Neural progenitor cell (in vitro differentiated cells): ENCODE data around the gene ARHGAP21. TPM values are rescaled to one million over a fixed set of nuclear protein-coding genes. Genes with fewer than 3 reads are reported as not detected.
"Not testable (repeated sequence)": the region's sequence is repeated elsewhere in the genome, so short reads cannot be mapped to it uniquely, and the experiment has no call there.

Experiments used
- DNase-seq: peaks from one replicate; pipeline ENCODE4 v3.0.0-alpha.2; 2016; ENCODE audit warnings: low spot score
- H2AFZ ChIP-seq: fragments of 200-600 bp; sonication (generic); replicated peaks from 2 replicates; pipeline ENCODE4 v1.6.1; 2016; ENCODE audit warnings: antibody characterized with exemption
- H3F3A ChIP-seq: fragments of 200-600 bp; sonication (generic); 2 replicates; pipeline ENCODE4 v1.6.1; 2016; ENCODE audit warnings: antibody characterized with exemption, low read depth
- H3K27ac ChIP-seq: fragments of 200-600 bp; sonication (generic); 2 replicates; pipeline ENCODE4 v1.5.1; 2016; ENCODE audit warnings: mild to moderate bottlenecking
- H3K27me3 ChIP-seq: fragments of 200-600 bp; sonication (generic); 2 replicates; pipeline ENCODE4 v1.6.1; 2016; ENCODE audit warnings: mild to moderate bottlenecking, moderate library complexity
- H3K36me3 ChIP-seq: fragments of 200-600 bp; sonication (generic); 2 replicates; pipeline ENCODE4 v1.5.1; 2016
- H3K4me1 ChIP-seq: fragments of 200-600 bp; sonication (generic); 2 replicates; pipeline ENCODE4 v1.6.1; 2016; ENCODE audit warnings: mixed run types
- H3K4me2 ChIP-seq: fragments of 200-600 bp; sonication (generic); 2 replicates; pipeline ENCODE4 v1.6.1; 2016
- H3K4me3 ChIP-seq: fragments of 200-600 bp; sonication (generic); 2 replicates; pipeline ENCODE4 v1.5.1; 2016
- H3K79me2 ChIP-seq: fragments of 200-600 bp; sonication (generic); 2 replicates; pipeline ENCODE4 v1.6.1; 2016; ENCODE audit warnings: low read depth
- H3K9ac ChIP-seq: fragments of 200-600 bp; sonication (generic); 2 replicates; pipeline ENCODE4 v1.6.1; 2016
- H3K9me3 ChIP-seq: fragments of 200-600 bp; sonication (generic); 2 replicates; pipeline ENCODE4 v1.5.1; 2016; ENCODE audit warnings: low read depth
- H4K20me1 ChIP-seq: fragments of 200-600 bp; sonication (generic); 2 replicates; pipeline ENCODE4 v1.6.1; 2016; ENCODE audit warnings: low read depth
- H3K27ac Mint-ChIP-seq: 3 replicates; pipeline ENCODE4 v1.8.0; 2021; ENCODE audit warnings: mixed read lengths
- H3K27me3 Mint-ChIP-seq: 2 replicates; pipeline ENCODE4 v1.8.0; 2022; ENCODE audit warnings: low read depth, mild to moderate bottlenecking, inconsistent platforms, moderate library complexity, mixed read lengths; ENCODE audit not compliant: insufficient read depth
- H3K36me3 Mint-ChIP-seq: 3 replicates; pipeline ENCODE4 v1.8.0; 2021; ENCODE audit warnings: mixed read lengths
- H3K4me1 Mint-ChIP-seq: 3 replicates; pipeline ENCODE4 v1.8.0; 2021; ENCODE audit warnings: mixed read lengths
- H3K4me3 Mint-ChIP-seq: 3 replicates; pipeline ENCODE4 v1.8.0; 2021; ENCODE audit warnings: mild to moderate bottlenecking, moderate library complexity, mixed read lengths
- H3K9me3 Mint-ChIP-seq: 3 replicates; pipeline ENCODE4 v1.8.0; 2020; ENCODE audit warnings: mixed read lengths
- EZH2 ChIP-seq: fragments of 200-600 bp; sonication (generic); IDR thresholded peaks from 2 replicates; pipeline ENCODE4 v1.6.1; 2017; ENCODE audit warnings: antibody characterized with exemption, mild to moderate bottlenecking, moderate library complexity
- EZH2phosphoT487 ChIP-seq: fragments of 200-600 bp; sonication (generic); IDR thresholded peaks from 2 replicates; pipeline ENCODE4 v1.6.1; 2017; ENCODE audit warnings: antibody characterized with exemption
- total RNA-seq: library from RNA; depleted of rRNA; stranded (reverse); fragments of >200 nt; gene quantifications from 2 replicates; pipeline ENCODE4 v1.2.3, GENCODE V29; 2015; ENCODE audit warnings: low replicate concordance
- TF ChIP-seq, protein P1 (sequence below): fragments of 200-600 bp; sonication (generic); IDR thresholded peaks from 2 replicates; pipeline ENCODE4 v1.5.1; 2017; ENCODE audit warnings: antibody characterized with exemption, mild to moderate bottlenecking

ARHGAP21 gene
- total RNA-seq, 1 donor from 2014 or later = 65.7 TPM

DNA sequence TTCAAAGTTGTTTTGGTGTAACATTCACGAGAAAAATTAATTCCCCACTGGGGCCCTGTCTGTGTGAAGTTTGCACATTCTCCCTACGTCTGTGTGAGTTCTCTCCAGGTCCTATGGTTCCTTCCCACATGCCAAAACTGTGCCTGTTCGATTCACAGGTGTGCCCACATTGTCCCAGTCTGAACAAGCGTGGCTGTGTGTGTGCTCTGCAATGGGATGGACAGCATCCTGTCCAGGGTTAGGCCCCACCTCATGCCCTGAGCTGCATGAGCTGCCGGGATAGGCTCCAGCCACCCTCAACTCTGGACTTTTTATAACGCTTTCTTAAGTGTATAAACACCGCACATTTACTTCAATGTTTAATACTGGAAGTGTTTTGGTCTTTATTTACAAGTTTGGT is 55.4 kb downstream of the ARHGAP21 start:
- H3K9ac ChIP-seq = no peak overlapping the region
- Mint-ChIP-seq H3K27me3 (peaks cover 3% of the 10 kb centered on the region), H3K36me3 (peaks cover 32% of the 10 kb centered on the region), H3K9me3 (peaks cover 5% of the 10 kb centered on the region), H3K4me3 (no peak overlapping the region), H3K4me1 (no peaks in the 10 kb centered on the region), H3K27ac (no peak overlapping the region)
- H3K27me3 ChIP-seq = no peaks in the 10 kb centered on the region
- no peak for TF ChIP-seq EZH2
- TF ChIP-seq, protein P1, sequence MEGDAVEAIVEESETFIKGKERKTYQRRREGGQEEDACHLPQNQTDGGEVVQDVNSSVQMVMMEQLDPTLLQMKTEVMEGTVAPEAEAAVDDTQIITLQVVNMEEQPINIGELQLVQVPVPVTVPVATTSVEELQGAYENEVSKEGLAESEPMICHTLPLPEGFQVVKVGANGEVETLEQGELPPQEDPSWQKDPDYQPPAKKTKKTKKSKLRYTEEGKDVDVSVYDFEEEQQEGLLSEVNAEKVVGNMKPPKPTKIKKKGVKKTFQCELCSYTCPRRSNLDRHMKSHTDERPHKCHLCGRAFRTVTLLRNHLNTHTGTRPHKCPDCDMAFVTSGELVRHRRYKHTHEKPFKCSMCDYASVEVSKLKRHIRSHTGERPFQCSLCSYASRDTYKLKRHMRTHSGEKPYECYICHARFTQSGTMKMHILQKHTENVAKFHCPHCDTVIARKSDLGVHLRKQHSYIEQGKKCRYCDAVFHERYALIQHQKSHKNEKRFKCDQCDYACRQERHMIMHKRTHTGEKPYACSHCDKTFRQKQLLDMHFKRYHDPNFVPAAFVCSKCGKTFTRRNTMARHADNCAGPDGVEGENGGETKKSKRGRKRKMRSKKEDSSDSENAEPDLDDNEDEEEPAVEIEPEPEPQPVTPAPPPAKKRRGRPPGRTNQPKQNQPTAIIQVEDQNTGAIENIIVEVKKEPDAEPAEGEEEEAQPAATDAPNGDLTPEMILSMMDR = no peak
- no peak for TF ChIP-seq EZH2phosphoT487
- H3K9me3 ChIP-seq = no peaks in the 10 kb centered on the region
- DNase-seq = no peak
- H3K4me2 ChIP-seq = no peak overlapping the region
- no peaks in the 10 kb centered on the region for H4K20me1 ChIP-seq
- H3K36me3 ChIP-seq = no peaks in the 10 kb centered on the region
- peaks cover 15% of the 10 kb centered on the region for H3K79me2 ChIP-seq
- no peak overlapping the region for H3K4me3 ChIP-seq
- H3K27ac ChIP-seq = no peak overlapping the region
- H3K4me1 ChIP-seq = no peaks in the 10 kb centered on the region
- no peaks in the 10 kb centered on the region for H3F3A ChIP-seq
- H2AFZ ChIP-seq = no peak overlapping the region

DNA sequence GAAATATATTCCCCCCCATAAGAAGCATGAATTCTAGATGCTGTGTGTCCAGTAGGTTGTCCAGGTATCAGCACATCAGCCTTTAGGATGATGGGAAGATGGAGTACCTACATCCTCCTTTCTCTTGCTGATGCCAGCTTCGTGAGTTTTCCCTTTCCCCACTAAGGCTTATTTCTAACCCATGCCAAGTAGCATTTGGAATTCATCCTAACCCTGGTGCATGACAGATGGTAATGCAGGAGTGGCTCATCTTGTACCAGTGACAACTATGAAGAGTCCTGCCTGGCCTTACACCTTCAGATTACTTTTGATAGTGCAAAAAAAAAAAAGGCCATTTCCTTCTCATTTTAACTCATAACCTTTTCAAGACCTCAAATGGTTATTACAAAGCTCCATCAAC is 58.7 kb downstream of the ARHGAP21 start:
- peaks cover under 1% of the 10 kb centered on the region for H3K9me3 Mint-ChIP-seq
- H3K79me2 ChIP-seq = no peaks in the 10 kb centered on the region

DNA sequence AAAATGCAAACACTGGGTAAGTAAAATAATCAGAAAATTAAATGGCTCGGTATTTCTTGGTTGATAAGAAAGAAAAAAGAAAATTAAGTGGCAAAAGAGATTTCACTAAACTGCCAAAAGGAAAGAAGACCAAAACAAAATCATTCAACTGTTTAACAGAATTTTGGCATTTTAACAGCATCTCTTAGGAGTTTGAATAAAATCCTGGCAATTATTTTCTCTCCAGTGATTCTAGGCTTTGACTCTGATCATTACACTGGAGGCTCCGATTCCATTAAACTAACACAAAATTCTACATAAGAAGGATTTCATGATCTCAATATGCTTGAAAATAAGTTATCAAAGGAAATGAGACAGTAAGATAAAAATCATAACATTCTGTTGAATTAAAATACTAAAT is 62.3 kb downstream of the ARHGAP21 start:
- H3K27me3 ChIP-seq = no peaks in the 10 kb centered on the region
- H3K36me3 ChIP-seq = no peaks in the 10 kb centered on the region
- H3K4me1 Mint-ChIP-seq = no peaks in the 10 kb centered on the region
- no peak overlapping the region for H3K27ac Mint-ChIP-seq
- DNase-seq = no peak
- peaks cover 37% of the 10 kb centered on the region for H3K36me3 Mint-ChIP-seq
- TF ChIP-seq, protein P1 = no peak
- no peak for TF ChIP-seq EZH2phosphoT487
- TF ChIP-seq EZH2 = no peak
- H3K9me3 Mint-ChIP-seq = peaks cover 15% of the 10 kb centered on the region
- no peak overlapping the region for H3K4me2 ChIP-seq
- H3K27me3 Mint-ChIP-seq = peaks cover 2% of the 10 kb centered on the region
- no peak overlapping the region for H3K27ac ChIP-seq
- no peaks in the 10 kb centered on the region for H3K79me2 ChIP-seq
- H3K4me1 ChIP-seq = no peaks in the 10 kb centered on the region
- no peak overlapping the region for H2AFZ ChIP-seq
- no peak overlapping the region for H3K4me3 Mint-ChIP-seq
- H3K4me3 ChIP-seq = no peak overlapping the region
- no peaks in the 10 kb centered on the region for H3F3A ChIP-seq
- H3K9me3 ChIP-seq = no peaks in the 10 kb centered on the region
- no peaks in the 10 kb centered on the region for H4K20me1 ChIP-seq
- no peak overlapping the region for H3K9ac ChIP-seq

More for the DNA sequence above, 58.7 kb downstream of the ARHGAP21 start:
- no peaks in the 10 kb centered on the region for H3K4me1 ChIP-seq
- TF ChIP-seq, protein P1 = no peak
- H4K20me1 ChIP-seq = no peaks in the 10 kb centered on the region
- no peak overlapping the region for H2AFZ ChIP-seq
- no peak overlapping the region for H3K4me2 ChIP-seq
- no peaks in the 10 kb centered on the region for H3K9me3 ChIP-seq
- no peaks in the 10 kb centered on the region for H3K27me3 ChIP-seq
- H3K9ac ChIP-seq = no peak overlapping the region
- H3K27me3 Mint-ChIP-seq = no peaks in the 10 kb centered on the region
- H3K4me1 Mint-ChIP-seq = no peaks in the 10 kb centered on the region
- DNase-seq = no peak
- no peak overlapping the region for H3K27ac ChIP-seq
- H3F3A ChIP-seq = no peaks in the 10 kb centered on the region
- peaks cover 32% of the 10 kb centered on the region for H3K36me3 Mint-ChIP-seq
- no peak overlapping the region for H3K4me3 ChIP-seq
- H3K36me3 ChIP-seq = no peaks in the 10 kb centered on the region
- H3K4me3 Mint-ChIP-seq = no peak overlapping the region
- no peak overlapping the region for H3K27ac Mint-ChIP-seq

DNA sequence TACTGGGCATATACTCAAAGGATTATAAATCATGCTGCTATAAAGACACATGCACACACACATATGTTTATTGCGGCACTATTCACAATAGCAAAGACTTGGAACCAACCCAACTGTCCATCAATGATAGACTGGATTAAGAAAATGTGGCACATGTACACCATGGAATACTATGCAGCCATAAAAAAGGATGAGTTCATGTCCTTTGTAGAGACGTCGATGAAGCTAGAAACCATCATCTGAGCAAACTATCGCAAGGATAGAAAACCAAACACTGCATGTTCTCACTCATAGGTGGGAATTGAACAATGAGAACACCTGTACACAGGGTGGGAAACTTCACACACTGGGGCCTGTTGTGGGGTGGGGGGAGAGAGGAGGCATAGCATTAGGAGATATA is 65.4 kb downstream of the ARHGAP21 start:
- H3K4me3 ChIP-seq, H3K36me3 ChIP-seq, DNase-seq, H4K20me1 ChIP-seq, H3K27me3 ChIP-seq, H3K9ac ChIP-seq, H3K27me3 Mint-ChIP-seq, H3K27ac ChIP-seq, H3K4me1 ChIP-seq, H3K27ac Mint-ChIP-seq, H2AFZ ChIP-seq, H3F3A ChIP-seq, H3K9me3 ChIP-seq, H3K79me2 ChIP-seq, H3K4me2 ChIP-seq, H3K4me1 Mint-ChIP-seq, H3K4me3 Mint-ChIP-seq: not testable (repeated sequence)
- H3K9me3 Mint-ChIP-seq = peaks cover 30% of the 10 kb centered on the region
- H3K36me3 Mint-ChIP-seq = peaks cover 41% of the 10 kb centered on the region

DNA sequence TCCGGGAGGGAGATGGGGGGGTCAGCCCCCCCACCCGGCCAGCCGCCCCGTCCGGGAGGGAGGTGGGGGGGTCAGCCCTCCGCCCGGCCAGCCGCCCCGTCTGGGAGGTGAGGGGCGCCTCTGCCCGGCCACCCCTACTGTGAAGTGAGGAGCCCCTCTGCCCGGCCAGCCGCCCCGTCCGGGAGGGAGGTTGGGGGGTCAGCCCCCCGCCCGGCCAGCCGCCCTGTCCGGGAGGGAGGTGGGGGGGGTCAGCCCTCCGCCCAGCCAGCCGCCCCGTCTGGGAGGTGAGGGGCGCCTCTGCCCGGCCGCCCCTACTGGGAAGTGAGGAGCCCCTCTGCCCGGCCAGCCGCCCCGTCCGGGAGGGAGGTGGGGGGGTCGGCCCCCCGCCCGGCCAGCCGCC is 67.4 kb downstream of the ARHGAP21 start:
- not testable (repeated sequence) for DNase-seq, H3K27me3 ChIP-seq, H3K27me3 Mint-ChIP-seq, H3K4me3 ChIP-seq, H3K9ac ChIP-seq, H3K9me3 ChIP-seq, H3K4me1 Mint-ChIP-seq, H3K27ac Mint-ChIP-seq, H3K27ac ChIP-seq, H2AFZ ChIP-seq, H3K36me3 ChIP-seq, H3K4me3 Mint-ChIP-seq, H3K79me2 ChIP-seq, H3F3A ChIP-seq, H4K20me1 ChIP-seq, H3K4me1 ChIP-seq, H3K4me2 ChIP-seq
- Mint-ChIP-seq H3K9me3 (peaks cover 30% of the 10 kb centered on the region), H3K36me3 (peaks cover 48% of the 10 kb centered on the region)
